ENCODE measurements around the gene THADA. TPM values are rescaled to one million over a fixed set of nuclear protein-coding genes. Genes with fewer than 3 reads are reported as not detected.

THADA gene
- total RNA-seq, 1 experiment from 2014 or later = 27.5 TPM

- no peak for TF ChIP-seq PREB (CRISPR knock-in tag; IDR thresholded peaks at IDR 0.05; ENCODE audit: borderline replicate concordance)
- TF ChIP-seq ELF4 (CRISPR knock-in tag; IDR thresholded peaks at IDR 0.05; ENCODE audit: low read depth) = no peak
- no peak for TF ChIP-seq ERG (CRISPR knock-in tag; IDR thresholded peaks at IDR 0.05)
- TF ChIP-seq AFF4 (CRISPR knock-in tag; IDR thresholded peaks at IDR 0.05; ENCODE audit: borderline replicate concordance) = no peak
- TF ChIP-seq AR (CRISPR knock-in tag; IDR thresholded peaks at IDR 0.05) = no peak
- TF ChIP-seq SP1 (CRISPR knock-in tag; conservative IDR thresholded peaks at IDR 0.05) = peak; percentile 49; the same call in 1 of the 2 replicates
- no peak for TF ChIP-seq ZNF281 (CRISPR knock-in tag; IDR thresholded peaks at IDR 0.05)
- TF ChIP-seq OVOL2 (CRISPR knock-in tag; IDR thresholded peaks at IDR 0.05; ENCODE audit: borderline replicate concordance) = peak; percentile 47; the same call in 1 of the 2 replicates
- no peak for TF ChIP-seq ZSCAN18 (CRISPR knock-in tag; IDR thresholded peaks at IDR 0.05)
- no peak for TF ChIP-seq TCF7 (CRISPR knock-in tag; IDR thresholded peaks at IDR 0.05; ENCODE audit: low read depth)
- TF ChIP-seq CTCF (IDR thresholded peaks at IDR 0.05) = no peak
- TF ChIP-seq ZNF423 (CRISPR knock-in tag; IDR thresholded peaks at IDR 0.05) = peak; percentile 91
- no peak for TF ChIP-seq ZNF512 (CRISPR knock-in tag; IDR thresholded peaks at IDR 0.05; ENCODE audit: borderline replicate concordance)
- no peak for TF ChIP-seq NFYB (CRISPR knock-in tag; conservative IDR thresholded peaks at IDR 0.05; ENCODE audit: low read depth)
- TF ChIP-seq CDX4 (CRISPR knock-in tag; IDR thresholded peaks at IDR 0.05; ENCODE audit: borderline replicate concordance) = no peak
- peak; percentile 18; the same call in 1 of the 2 replicates for TF ChIP-seq ZBTB43 (CRISPR knock-in tag; IDR thresholded peaks at IDR 0.05)
- TF ChIP-seq NFATC4 (CRISPR knock-in tag; IDR thresholded peaks at IDR 0.05) = no peak
- no peak for TF ChIP-seq NR2C2 (CRISPR knock-in tag; IDR thresholded peaks at IDR 0.05)
- no peak for TF ChIP-seq PRRX2 (CRISPR knock-in tag; IDR thresholded peaks at IDR 0.05)
Measured at GRCh38 chr2:43226558-43226954, 369.3 kb downstream of the THADA start, which contains the start of gene ZFP36L2 (continued).
